ENCODE measurements around the gene TBX3. TPM values are rescaled to one million over a fixed set of nuclear protein-coding genes. Genes with fewer than 3 reads are reported as not detected.

TBX3 gene
- total RNA-seq, 3 donors from 2014 or later, result 0.18 to 0.30 (median 0.24) TPM

- H3K36me3 Mint-ChIP-seq (ENCODE audit: insufficient read depth), result no peaks in the 10 kb centered on the region
Observed at GRCh38 chr12:114701553-114701952, 17.6 kb upstream of the TBX3 start.

GRCh38 chr12:114701104-114701414 lies 17.1 kb upstream of the TBX3 start:
- Mint-ChIP-seq H3K9me3 (no peaks in the 10 kb centered on the region), H3K4me1 (ENCODE audit: low read depth) (no peaks in the 10 kb centered on the region), H3K4me3 (no peak overlapping the region), H3K27me3 (ENCODE audit: low read depth) (peaks cover 81% of the 10 kb centered on the region), H3K36me3 (ENCODE audit: insufficient read depth) (no peaks in the 10 kb centered on the region)
- DNase-seq (no peak), ATAC-seq (no peak)

More at GRCh38 chr12:114701553-114701952, 17.6 kb upstream of the TBX3 start:
- Mint-ChIP-seq H3K27me3 (ENCODE audit: low read depth) (peaks cover 79% of the 10 kb centered on the region), H3K4me1 (ENCODE audit: low read depth) (no peaks in the 10 kb centered on the region), H3K9me3 (no peaks in the 10 kb centered on the region), H3K4me3 (no peak overlapping the region)
- DNase-seq (no peak), ATAC-seq (no peak)

- DNase-seq, result no peak
- H3K27me3 Mint-ChIP-seq (ENCODE audit: low read depth), result peaks cover 82% of the 10 kb centered on the region
- no peaks in the 10 kb centered on the region for H3K4me1 Mint-ChIP-seq (ENCODE audit: low read depth)
- no peaks in the 10 kb centered on the region for H3K9me3 Mint-ChIP-seq
- H3K36me3 Mint-ChIP-seq (ENCODE audit: insufficient read depth), result no peaks in the 10 kb centered on the region
- no peak overlapping the region for H3K4me3 Mint-ChIP-seq
- ATAC-seq, result no peak
Observed at GRCh38 chr12:114700392-114701103, 16.6 kb upstream of the TBX3 start.

DNA sequence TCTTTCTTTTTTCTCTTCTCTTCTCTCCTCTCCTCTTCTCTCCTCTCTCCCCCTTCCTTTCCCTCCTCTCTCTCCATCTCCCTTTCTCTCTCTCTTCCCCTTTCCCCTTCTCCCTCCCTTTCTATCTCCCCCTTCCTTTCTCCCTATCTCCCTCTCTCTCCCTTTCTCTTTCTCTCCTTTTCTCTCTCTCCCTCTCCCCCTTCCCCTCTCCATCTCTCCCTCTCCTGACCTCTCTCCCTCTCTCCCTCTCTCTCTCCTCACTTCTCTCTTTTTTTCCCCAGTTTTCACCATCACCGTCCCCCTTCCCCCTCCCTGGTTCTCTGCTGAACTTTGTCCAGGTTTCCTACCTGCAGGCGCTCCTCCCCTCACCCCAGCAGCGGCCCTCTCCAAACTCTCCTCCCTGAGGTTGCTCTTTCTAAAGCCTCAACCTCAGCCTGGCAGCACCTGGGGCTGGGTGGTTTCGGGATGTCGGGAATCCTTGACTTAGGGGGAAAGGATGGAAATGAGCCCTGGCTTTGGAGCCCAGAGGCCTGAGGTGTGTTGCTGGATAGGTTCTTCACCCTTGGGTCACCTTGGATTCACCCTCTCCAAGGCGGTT lies 14.7 kb upstream of the TBX3 start:
- Mint-ChIP-seq H3K9me3 (no peaks in the 10 kb centered on the region), H3K4me1 (ENCODE audit: low read depth) (no peaks in the 10 kb centered on the region), H3K36me3 (ENCODE audit: insufficient read depth) (no peaks in the 10 kb centered on the region), H3K27me3 (ENCODE audit: low read depth) (peaks cover 92% of the 10 kb centered on the region), H3K4me3 (no peak overlapping the region)
- DNase-seq, result no peak
- ATAC-seq, result no peak

GRCh38 chr12:114697741-114698565 lies 14.0 kb upstream of the TBX3 start:
- Mint-ChIP-seq H3K9me3 (no peaks in the 10 kb centered on the region), H3K4me3 (no peak overlapping the region), H3K4me1 (ENCODE audit: low read depth) (no peaks in the 10 kb centered on the region), H3K36me3 (ENCODE audit: insufficient read depth) (no peaks in the 10 kb centered on the region), H3K27me3 (ENCODE audit: low read depth) (peaks cover 93% of the 10 kb centered on the region)
- ATAC-seq (no peak), DNase-seq (no peak)

GRCh38 chr12:114697243-114697716 lies 13.3 kb upstream of the TBX3 start:
- Mint-ChIP-seq H3K36me3 (ENCODE audit: insufficient read depth) (no peaks in the 10 kb centered on the region), H3K4me1 (ENCODE audit: low read depth) (no peaks in the 10 kb centered on the region), H3K27me3 (ENCODE audit: low read depth) (peaks cover 92% of the 10 kb centered on the region), H3K9me3 (no peaks in the 10 kb centered on the region), H3K4me3 (no peak overlapping the region)
- ATAC-seq (no peak), DNase-seq (no peak)

DNA sequence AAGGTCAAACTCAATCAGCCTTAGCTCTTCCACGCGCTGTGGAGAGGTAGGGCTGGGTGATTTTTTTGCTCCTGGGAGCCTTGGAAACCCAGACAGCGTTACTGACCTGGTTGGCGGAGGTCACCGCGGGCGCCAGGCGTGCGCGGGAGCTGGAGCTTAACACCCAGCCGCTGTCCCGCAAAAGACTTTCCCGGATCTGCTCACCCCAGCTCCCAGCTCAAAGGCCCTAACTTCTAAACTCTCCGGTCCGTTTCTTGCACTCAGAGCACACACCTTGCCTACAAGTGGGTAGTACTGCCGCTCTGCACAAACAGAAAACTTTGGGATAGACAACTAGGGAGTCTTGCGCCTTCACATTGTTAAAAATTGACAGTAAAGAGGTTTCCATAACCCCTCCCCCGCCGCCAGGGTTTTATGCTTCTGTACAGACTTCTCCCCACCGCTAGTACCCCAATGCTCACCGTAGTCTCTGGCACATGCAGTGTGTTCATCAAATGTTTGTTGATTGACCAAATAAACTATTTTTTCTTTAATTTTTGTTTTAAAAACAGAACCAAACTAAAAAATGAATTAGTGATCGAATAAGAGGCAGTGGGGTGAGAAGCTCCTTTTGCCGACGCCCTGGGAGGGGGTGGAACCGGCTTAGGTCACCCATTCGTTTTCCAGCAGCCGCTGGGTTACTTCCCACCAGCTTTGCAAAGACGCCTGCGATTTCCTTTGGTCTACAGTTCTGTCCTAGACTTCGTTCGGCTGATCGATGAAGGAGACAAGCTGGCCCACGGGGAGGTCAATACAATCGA lies 12.7 kb upstream of the TBX3 start:
- Mint-ChIP-seq H3K4me1 (ENCODE audit: low read depth) (no peaks in the 10 kb centered on the region), H3K9me3 (no peaks in the 10 kb centered on the region), H3K4me3 (no peak overlapping the region), H3K27me3 (ENCODE audit: low read depth) (peaks cover 91% of the 10 kb centered on the region), H3K36me3 (ENCODE audit: insufficient read depth) (no peaks in the 10 kb centered on the region)
- no peak for DNase-seq
- no peak for ATAC-seq

DNA sequence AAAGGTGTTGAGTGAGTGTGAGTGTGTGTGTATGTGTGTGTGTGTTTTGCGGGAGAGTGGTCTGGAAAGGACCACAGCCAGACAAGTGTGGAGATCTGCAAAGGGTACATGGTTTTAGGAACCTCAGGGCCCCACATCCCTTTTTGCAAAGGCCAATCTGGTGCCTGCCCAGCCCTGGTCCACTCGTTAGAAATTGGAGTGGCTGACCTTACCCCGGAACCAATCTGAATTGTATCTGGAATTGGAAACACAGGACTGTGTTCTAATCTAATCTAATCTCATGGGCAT lies 11.3 kb upstream of the TBX3 start:
- H3K36me3 Mint-ChIP-seq (ENCODE audit: insufficient read depth), result no peaks in the 10 kb centered on the region
- H3K4me3 Mint-ChIP-seq, result no peak overlapping the region
- DNase-seq, result no peak
- H3K9me3 Mint-ChIP-seq, result no peaks in the 10 kb centered on the region
- ATAC-seq, result no peak
- H3K4me1 Mint-ChIP-seq (ENCODE audit: low read depth), result no peaks in the 10 kb centered on the region
- H3K27me3 Mint-ChIP-seq (ENCODE audit: low read depth), result peaks cover 93% of the 10 kb centered on the region

- Mint-ChIP-seq H3K9me3 (no peaks in the 10 kb centered on the region), H3K36me3 (ENCODE audit: insufficient read depth) (no peaks in the 10 kb centered on the region), H3K4me3 (no peak overlapping the region), H3K4me1 (ENCODE audit: low read depth) (no peaks in the 10 kb centered on the region), H3K27me3 (ENCODE audit: low read depth) (peaks cover 93% of the 10 kb centered on the region)
- no peak for DNase-seq
- ATAC-seq, result no peak
Observed at GRCh38 chr12:114694436-114695304, 10.7 kb upstream of the TBX3 start.

- Mint-ChIP-seq H3K9me3 (no peaks in the 10 kb centered on the region), H3K36me3 (ENCODE audit: insufficient read depth) (no peaks in the 10 kb centered on the region), H3K27me3 (ENCODE audit: low read depth) (peaks cover 94% of the 10 kb centered on the region), H3K4me3 (no peak overlapping the region), H3K4me1 (ENCODE audit: low read depth) (no peaks in the 10 kb centered on the region)
- DNase-seq (no peak), ATAC-seq (no peak)
Observed at GRCh38 chr12:114693532-114693931, 9.6 kb upstream of the TBX3 start.

- DNase-seq (no peak), ATAC-seq (no peak)
- Mint-ChIP-seq H3K4me1 (ENCODE audit: low read depth) (no peaks in the 10 kb centered on the region), H3K4me3 (no peak overlapping the region), H3K27me3 (ENCODE audit: low read depth) (peaks cover 94% of the 10 kb centered on the region), H3K36me3 (ENCODE audit: insufficient read depth) (no peaks in the 10 kb centered on the region), H3K9me3 (no peaks in the 10 kb centered on the region)
Observed at GRCh38 chr12:114693059-114693531, 9.1 kb upstream of the TBX3 start.

GRCh38 chr12:114692186-114693058 lies 8.4 kb upstream of the TBX3 start:
- no peak for DNase-seq
- H3K27me3 Mint-ChIP-seq (ENCODE audit: low read depth), result peaks cover 92% of the 10 kb centered on the region
- H3K4me3 Mint-ChIP-seq, result no peak overlapping the region
- no peaks in the 10 kb centered on the region for H3K36me3 Mint-ChIP-seq (ENCODE audit: insufficient read depth)
- no peaks in the 10 kb centered on the region for H3K9me3 Mint-ChIP-seq
- ATAC-seq, result no peak
- H3K4me1 Mint-ChIP-seq (ENCODE audit: low read depth), result no peaks in the 10 kb centered on the region

- no peak for DNase-seq
- H3K4me1 Mint-ChIP-seq (ENCODE audit: low read depth), result peaks cover 3% of the 10 kb centered on the region
- H3K9me3 Mint-ChIP-seq, result no peaks in the 10 kb centered on the region
- no peaks in the 10 kb centered on the region for H3K36me3 Mint-ChIP-seq (ENCODE audit: insufficient read depth)
- no peak overlapping the region for H3K4me3 Mint-ChIP-seq
- no peak for ATAC-seq
- peaks cover 91% of the 10 kb centered on the region for H3K27me3 Mint-ChIP-seq (ENCODE audit: low read depth)
Observed at GRCh38 chr12:114691763-114692185, 7.8 kb upstream of the TBX3 start.

All from activated T-cell treated with anti-CD3 and anti-CD28 coated beads, Interleukin-2, amount 50 U/mL, for 4 hours (primary cell).